Brain microvascular endothelial cell (primary cell): ENCODE measurements around the gene TEAD1.

Experiments used
- DNase-seq: peaks from one replicate; pipeline ENCODE4 v3.0.0-alpha.2; 2020
- H3K27ac ChIP-seq: fragments of 250-450 bp; sonication (Bioruptor Pico); 2 replicates; pipeline ENCODE4 v1.5.1; 2020; ENCODE audit warnings: mild to moderate bottlenecking, moderate library complexity
- H3K27me3 ChIP-seq: fragments of 250-450 bp; sonication (Bioruptor Pico); replicated peaks from 2 replicates; pipeline ENCODE4 v1.5.1; 2020; ENCODE audit warnings: mild to moderate bottlenecking
- H3K36me3 ChIP-seq: fragments of 250-450 bp; sonication (Bioruptor Pico); replicated peaks from 2 replicates; pipeline ENCODE4 v1.5.1; 2020; ENCODE audit warnings: mild to moderate bottlenecking
- H3K4me3 ChIP-seq: 2 replicates; pipeline ENCODE4 v1.5.1; 2011; ENCODE audit warnings: low read depth, mild to moderate bottlenecking, control low read depth, low read length, moderate library complexity
- in situ Hi-C: cut with HindIII; loops from 2 replicates; pipeline ENCODE4 v1.10.0; 2017; ENCODE audit warnings: low sequenced_read_pairs, low pct_ligation_motif_present
- TF ChIP-seq, protein P1 (sequence below): IDR thresholded peaks from 2 replicates; pipeline ENCODE4 v1.5.1; 2011; ENCODE audit warnings: low read depth, mild to moderate bottlenecking, moderate library complexity, low read length, control low read depth, inconsistent platforms; ENCODE audit errors: missing control alignments

The TEAD1 gene

GRCh38 chr11:12673924-12674570 lies at the start of gene TEAD1:
Gene TEAD1 (plus strand): TSS chr11:12674421.
- TF ChIP-seq, protein P1, sequence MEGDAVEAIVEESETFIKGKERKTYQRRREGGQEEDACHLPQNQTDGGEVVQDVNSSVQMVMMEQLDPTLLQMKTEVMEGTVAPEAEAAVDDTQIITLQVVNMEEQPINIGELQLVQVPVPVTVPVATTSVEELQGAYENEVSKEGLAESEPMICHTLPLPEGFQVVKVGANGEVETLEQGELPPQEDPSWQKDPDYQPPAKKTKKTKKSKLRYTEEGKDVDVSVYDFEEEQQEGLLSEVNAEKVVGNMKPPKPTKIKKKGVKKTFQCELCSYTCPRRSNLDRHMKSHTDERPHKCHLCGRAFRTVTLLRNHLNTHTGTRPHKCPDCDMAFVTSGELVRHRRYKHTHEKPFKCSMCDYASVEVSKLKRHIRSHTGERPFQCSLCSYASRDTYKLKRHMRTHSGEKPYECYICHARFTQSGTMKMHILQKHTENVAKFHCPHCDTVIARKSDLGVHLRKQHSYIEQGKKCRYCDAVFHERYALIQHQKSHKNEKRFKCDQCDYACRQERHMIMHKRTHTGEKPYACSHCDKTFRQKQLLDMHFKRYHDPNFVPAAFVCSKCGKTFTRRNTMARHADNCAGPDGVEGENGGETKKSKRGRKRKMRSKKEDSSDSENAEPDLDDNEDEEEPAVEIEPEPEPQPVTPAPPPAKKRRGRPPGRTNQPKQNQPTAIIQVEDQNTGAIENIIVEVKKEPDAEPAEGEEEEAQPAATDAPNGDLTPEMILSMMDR: no peak
- Histone ChIP-seq H3K27me3 (no peaks in the 10 kb centered on the region), H3K27ac (peak within 1 kb of the TSS; percentile 90), H3K4me3 (peak within 1 kb of the TSS; percentile 74), H3K36me3 (peaks cover 2% of the 10 kb centered on the region)
- in situ Hi-C loops: no loop called here
- DNase-seq: peak; percentile 92

DNA sequence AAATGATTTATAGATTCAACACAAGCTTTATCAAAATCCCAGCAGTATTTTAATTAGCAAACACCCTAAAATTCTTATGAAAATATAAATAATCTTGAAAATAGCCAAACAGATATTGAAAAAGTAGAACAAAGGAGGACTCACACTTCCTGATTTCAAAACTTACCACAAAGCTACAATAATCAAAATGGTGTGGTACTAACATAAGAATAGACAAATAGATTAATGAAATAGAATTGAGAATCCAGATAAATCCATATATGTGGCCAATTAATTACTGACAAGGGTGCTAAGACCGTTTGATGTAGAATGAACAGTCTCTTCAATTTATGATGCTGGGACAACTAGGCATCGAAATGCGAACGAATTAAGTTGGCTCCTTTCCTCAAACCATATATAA lies 49.6 kb upstream of the TEAD1 start:
- no peak overlapping the region for H3K4me3 ChIP-seq
- TF ChIP-seq, protein P1: no peak
- DNase-seq: no peak
- in situ Hi-C loops: no loop called here
- no peaks in the 10 kb centered on the region for H3K36me3 ChIP-seq
- peak overlapping the region; percentile 92 for H3K27ac ChIP-seq
- H3K27me3 ChIP-seq: no peaks in the 10 kb centered on the region

- H3K36me3 ChIP-seq: no peaks in the 10 kb centered on the region
- H3K27ac ChIP-seq: peak overlapping the region; percentile 92
- TF ChIP-seq, protein P1: no peak
- peak; percentile 97 for DNase-seq
- in situ Hi-C loops: no loop called here
- H3K4me3 ChIP-seq: peak overlapping the region; percentile 12
- H3K27me3 ChIP-seq: no peaks in the 10 kb centered on the region
These were observed 48.7 kb upstream of the TEAD1 start for GRCh38 chr11:12625438-12626071.

DNA sequence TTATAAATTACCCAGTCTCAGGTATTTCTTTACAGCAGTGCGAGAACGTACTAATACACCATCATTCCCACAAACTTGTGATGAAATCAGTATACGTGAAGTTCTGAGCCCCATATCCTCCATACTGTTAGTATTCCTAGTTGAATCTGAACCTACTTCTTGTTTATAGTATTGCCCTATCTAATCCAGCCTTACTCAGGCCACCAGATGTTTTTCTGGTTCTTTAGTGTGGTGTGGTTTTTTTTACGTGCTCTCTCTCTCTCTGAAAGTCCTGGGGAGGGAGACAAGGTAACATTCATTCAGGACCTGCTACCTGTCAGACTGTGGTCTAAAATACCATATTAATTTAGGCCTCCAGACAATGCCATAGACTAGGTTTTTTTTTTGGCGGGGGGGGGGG lies 47.6 kb upstream of the TEAD1 start:
- in situ Hi-C loops: no loop called here
- H3K27me3 ChIP-seq: no peaks in the 10 kb centered on the region
- H3K27ac ChIP-seq: peak overlapping the region; percentile 92
- TF ChIP-seq, protein P1: no peak
- no peaks in the 10 kb centered on the region for H3K36me3 ChIP-seq
- no peak overlapping the region for H3K4me3 ChIP-seq
- no peak for DNase-seq

GRCh38 chr11:12628314-12628713 lies 45.9 kb upstream of the TEAD1 start:
- H3K27me3 ChIP-seq: no peaks in the 10 kb centered on the region
- DNase-seq: no peak

More at GRCh38 chr11:12628314-12628713, 45.9 kb upstream of the TEAD1 start:
- Histone ChIP-seq H3K27ac (no peak overlapping the region), H3K36me3 (no peaks in the 10 kb centered on the region), H3K4me3 (no peak overlapping the region)
- TF ChIP-seq, protein P1: no peak
- in situ Hi-C loops: no loop called here
